ELF-1 (cell line): Measurements from ENCODE around the gene DDR2.
A peak's percentile ranks its signal among the peaks of the same experiment; 100 is the strongest.

Source experiments
- DNase-seq: peaks from one replicate; pipeline ENCODE4 v3.0.0-alpha.2; 2016; ENCODE audit warnings: low read depth, low spot score

DDR2 gene

DNA sequence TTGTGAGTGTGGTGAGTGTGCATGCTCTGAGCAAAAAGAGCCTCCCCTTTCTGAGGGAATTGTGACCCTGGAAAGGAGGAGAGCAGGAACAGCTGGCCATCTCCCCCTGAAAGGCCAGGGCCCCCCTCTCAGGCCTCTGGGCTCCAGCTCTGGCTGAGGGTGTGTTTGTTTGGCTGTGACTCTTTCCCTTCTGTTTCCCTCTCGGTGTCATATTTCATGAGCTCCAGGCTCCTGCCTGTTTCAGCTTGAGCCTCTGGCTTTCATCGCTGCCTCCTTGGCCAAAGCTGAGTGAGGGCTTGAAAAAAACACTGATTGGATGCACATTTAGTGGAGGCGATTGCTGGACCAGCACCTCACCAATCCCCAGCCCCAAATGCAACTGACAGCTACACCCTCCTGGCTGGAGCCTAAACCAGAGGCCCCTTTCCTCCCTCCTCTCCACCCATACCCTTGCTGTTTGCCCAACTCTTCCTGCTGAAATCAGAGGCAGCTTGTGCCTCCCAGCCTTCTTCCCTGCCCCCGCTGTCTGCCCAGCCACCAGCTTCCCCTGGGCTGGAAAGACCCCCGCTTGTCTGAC, 64.1 kb downstream of the DDR2 start:
- DNase-seq, result peak; percentile 97

DNA sequence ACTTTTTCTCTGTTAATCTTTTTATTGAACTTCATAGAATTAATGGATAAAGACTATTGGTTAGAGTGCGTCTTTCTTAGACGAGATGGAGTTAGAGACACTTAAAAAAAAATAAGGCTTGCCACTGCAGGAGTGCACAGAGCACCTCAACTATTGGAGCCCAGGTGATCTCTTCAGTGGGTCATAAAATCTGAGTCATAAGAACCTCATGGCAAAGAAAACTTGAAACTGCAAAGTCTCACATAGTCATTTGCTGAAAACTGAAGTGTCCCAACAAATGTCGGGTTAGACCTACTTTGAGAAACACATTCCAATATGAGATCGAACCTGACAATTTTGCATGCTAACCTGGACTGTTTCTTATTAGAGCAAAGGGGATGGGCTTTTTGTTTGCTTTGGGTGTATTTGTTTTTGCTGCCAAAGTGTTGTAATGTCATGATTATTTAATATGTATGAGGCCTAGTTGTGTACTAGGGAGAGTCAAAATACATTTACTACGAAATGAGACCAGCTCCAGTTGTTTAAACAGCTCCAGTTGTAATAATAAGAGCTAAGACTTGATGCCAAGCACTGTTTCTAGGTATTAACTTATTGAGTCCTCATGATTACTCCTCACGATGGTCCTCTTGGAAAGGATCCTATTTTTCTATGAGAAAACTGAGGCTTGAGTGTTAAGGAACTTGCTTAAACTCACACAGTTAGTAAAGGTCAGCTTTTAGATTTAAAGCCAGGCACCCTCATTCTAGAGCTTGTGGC, 65.1 kb downstream of the DDR2 start:
- no peak for DNase-seq

DNA sequence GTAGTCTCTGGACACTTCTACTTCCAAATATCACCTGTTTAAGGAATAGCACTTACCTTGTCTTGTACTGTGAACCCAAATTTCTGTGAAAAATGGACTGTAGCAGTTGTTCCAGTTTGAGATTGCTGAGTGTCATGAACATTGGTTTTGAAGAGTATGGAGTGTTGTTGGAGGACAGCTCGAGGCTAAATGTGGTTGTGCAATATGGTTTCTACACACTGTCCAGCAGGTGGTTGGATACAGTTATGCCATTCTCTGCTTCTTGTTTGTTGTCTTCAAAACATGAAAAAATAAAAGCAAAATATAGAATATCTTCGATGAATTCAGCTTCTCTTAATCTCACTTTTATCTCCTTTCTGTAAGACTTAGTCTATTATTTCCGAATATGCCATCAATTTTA, 67.1 kb downstream of the DDR2 start:
- DNase-seq, result no peak

DNA sequence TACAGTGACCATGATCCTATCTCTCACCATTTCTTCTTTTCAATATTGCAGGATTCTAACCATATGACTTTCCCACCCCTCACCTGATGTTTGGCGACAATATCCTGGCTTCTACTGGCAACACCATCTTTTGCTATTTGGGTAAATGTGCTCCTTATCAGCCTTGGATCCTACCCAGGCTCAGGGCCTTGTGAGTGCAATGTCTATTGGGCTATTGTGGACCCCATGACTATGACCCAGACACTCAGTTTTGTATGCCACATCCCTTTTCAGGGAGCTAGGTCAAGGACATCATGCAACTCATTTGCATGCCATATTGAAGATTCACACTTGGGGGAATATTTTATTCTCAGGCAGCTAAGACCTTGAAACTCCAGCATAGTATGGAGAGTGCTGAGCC, 67.9 kb downstream of the DDR2 start:
- DNase-seq, result no peak

DNA sequence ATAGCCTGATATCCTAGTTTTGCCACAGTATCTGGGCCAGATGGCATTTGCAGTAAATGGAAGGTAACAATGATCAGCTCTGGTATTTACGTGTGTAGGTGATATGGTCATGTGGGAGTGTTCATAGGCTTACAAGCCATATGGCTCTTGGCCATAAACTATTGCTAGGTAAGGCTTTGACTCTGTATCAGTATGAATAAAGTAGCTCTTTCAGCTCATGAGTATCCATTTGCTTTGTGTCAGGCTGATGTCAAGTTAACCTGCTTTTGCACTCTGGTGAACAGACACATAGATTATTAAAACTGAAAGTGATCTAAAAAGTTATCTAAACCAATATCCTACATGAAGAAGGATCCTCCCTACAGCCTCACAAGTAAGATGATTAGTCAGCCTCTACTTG, 69.0 kb downstream of the DDR2 start:
- DNase-seq, result no peak

DNA sequence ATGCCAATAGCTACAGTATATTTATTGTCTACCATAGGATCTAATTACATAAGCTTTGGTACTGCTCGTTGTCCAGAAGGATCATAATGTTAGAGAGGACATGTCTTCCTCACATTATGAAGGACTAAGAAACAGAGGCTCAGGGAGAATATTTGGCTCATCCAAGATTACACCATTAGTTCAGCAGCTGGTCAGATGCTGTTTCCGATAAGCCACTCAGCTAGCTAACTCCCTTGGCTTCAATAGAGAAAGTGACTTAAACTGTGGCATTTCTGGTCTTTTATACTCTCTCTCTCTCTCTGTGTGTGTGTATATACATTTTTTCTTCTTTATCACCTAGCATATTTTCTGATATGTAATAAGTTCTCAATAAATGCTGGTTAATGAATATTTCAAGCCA, 70.4 kb downstream of the DDR2 start:
- DNase-seq, result no peak

DNA sequence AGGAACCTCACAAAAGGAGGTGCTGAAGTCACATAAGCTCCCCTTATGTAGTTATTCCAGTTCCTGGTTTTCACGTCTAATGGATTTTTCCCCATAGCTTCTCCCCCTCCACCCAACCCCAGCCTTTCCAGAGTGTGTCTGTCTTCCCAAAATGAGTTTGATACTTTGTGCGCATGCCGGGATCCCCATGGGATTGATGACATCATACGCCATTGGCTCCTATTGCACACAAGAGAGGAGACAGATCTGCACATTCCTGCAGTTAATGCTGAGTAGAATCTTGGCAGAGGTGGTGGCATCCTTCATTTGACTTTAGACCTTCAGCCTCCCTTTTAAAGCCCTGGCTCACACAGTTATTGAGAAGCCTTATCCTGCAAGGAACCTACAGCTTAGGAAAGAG, 71.4 kb downstream of the DDR2 start:
- DNase-seq, result no peak

DNA sequence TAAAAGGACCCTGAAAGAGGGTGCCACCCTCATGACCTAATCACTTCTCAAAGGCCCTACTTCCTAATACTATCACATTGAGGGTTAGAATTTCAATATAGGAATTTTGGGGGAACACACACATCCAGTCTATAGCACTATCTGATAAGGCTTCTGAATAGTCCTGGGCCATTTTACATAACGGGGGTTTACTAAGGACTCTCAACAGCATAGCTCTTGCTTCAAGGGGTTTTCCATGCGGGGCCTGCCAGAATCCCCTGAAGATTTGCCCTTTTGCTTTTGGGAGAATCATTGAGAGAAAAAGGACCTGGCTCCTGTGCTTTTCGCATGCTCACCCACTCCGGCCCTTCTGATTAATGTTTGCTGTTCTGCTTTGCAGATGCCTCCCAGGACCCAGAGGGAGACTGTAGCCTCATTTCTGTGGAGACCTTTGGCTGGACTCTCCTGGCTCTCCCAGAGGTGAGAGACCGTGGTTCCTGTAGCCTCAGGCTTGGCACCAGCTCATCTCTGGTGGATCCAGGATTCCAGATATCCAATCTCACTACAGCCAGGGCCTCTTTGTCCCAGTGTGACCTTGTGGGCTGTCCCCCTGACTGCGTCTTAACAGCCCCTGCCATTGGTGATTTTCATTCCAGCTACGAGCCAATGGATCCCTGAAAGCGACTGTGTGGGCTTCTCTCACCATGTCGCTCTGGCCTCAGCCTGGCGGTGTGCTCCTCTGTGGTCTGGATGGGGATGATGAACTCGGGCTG, 72.6 kb downstream of the DDR2 start:
- no peak for DNase-seq

DNA sequence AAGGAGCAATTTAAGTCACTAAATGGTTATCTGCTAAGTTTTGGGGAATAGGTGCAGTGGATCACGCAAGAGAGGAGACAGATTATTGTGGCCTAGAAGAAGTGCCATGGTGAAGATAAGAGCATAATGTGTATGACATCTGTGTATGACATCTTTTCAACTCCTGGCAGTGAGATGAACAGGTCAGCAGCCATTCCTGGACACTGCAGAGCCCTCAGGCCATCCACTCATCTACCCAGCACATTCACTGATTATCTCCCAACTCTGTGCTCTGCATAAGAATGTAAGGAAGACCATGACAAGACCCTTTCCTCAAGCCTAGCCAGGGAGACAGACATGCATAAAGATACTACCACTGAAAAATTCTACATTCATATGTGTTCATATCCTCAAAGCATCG, 73.7 kb downstream of the DDR2 start:
- DNase-seq, result no peak

DNA sequence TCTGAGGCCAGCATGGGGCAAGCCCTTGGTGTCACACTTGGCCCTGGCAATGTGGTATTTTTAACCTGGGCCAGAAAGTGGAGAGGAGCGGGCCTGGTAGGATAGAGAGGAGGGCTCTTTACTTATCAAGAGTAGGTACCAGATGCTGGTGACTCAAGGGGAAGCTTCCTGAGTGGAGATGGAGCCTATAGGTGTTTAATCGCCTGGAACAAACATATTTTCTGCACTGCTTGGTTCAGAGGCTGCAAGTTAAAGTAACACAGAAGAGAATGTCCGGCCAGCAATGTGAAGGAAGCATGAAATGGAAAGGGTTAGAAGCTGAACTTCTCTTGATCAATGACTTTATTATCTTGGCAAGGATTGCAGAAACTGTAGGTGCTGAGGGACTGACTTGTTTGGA, 74.3 kb downstream of the DDR2 start:
- DNase-seq, result no peak

DNA sequence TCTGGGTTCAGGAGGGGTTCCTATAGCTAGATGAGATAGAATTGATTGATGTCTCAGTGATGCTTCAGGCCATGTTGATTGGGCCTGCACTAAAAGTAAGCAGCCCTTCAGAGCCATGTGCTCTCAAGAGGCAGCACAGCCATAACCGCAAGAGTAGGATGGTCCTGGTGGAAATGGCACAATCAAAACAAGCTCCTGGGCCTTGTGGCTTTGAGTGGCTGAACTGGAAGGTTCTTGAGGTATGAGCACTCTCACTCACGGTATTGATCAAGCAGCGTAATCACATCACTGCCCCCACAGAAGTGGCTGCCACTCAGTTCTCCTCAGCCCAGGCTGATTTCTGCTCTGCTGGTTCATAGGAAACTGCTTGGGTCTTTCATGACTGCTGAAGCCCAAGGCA, 76.0 kb downstream of the DDR2 start:
- DNase-seq, result no peak

DNA sequence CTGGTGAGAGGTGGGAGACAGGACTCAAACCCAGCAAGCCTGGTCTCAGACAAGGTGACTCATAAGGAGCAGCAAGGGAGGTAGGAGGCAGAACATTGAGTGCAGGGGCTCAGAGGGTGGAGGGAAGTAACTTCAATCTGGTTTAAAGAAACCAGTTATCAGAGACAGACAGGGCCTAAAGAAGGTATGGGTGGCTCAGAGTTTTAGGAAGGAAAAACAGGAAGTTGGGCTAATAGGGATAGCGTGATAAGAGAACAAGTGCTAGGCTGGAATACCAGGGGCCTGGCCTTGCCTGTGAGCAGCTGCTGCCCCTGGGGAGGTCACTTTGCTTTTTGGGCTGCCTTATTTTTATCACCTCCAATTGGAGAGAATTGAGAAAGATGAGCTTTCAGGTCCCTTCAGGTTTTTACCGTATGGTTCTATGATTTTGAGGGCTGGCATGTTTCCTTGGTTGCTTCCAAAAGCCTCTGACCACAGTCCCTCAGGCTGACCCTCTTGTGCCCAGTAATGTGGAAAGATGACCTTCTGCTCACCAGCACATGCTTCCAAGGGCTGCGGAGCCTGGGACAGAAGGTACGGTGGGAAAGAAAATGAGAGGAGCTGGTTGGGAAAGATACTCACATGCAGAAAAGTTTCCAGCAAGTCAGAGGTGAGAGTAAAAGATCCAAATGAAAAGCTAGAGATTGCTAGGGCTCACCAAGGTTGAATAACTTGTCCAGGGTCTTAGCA, 77.0 kb downstream of the DDR2 start:
- DNase-seq, result no peak

DNA sequence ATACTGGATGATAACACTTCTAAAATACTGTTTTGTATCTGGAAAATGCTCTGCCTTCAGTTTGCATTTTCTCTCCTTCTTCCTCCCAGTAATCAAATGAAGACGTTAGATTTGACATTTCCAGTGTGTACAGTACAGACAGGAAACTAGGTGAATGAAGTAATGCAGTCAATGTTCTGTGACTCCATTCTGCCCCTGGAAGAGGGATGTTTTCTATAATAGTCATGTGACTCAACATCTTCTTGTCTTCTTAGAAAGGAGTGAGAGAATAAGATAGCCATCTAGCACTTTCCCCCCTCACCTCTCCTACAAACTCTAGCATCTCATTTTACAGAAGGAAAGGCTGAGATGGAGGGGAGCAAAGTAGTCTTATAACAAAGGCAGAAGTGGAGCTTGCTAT, 77.6 kb downstream of the DDR2 start:
- DNase-seq, result no peak

DNA sequence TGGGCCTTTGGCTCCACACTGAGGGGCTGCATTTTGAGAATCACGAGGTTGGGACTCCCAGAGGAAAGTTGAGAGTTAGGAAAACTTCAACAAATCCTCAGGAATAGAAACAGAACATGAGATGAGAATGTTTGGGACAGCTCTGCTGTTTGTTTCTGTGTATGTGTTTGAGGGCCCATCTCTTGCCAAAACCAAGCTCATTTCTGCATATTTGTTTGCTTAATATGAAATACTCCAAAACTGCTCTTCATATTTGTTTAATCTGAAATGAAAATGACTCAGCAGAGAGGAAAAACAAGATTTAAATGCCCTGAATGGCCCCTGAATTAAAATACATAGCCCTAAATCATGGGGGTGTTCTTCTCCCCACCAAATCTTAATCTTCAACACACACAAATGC, 78.1 kb downstream of the DDR2 start:
- no peak for DNase-seq

DNA sequence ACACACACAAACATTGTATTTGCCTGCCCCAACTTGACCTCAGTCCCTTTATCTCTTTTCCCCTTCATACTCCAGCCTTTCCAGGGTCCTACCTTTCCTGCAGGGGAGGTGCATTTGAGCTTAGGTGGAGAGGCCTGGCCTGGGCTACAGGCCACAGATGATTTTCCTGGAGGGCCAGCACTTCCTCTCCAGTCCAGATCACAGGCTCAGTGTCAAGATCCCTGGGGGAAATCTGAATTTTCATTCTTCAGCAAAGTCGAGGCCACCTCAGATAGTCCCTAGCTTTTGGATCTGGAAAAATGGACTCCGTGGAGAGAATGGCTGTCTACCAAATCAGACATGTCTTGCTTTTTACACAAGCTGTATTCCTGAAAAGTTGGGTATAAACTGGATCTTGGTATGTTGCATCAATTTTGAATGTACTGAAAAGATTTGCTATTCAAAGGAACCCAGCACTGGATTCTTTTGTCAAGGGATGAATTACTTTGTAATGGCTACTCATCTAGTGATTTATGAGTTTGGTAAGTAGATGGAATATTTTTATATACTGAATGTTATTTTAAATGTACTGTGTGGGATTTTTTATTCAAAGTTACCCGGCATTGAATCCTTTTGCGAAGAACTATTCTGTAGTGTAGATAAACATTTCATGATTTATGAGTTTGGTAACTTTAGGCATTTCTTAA, 78.7 kb downstream of the DDR2 start:
- no peak for DNase-seq

DNA sequence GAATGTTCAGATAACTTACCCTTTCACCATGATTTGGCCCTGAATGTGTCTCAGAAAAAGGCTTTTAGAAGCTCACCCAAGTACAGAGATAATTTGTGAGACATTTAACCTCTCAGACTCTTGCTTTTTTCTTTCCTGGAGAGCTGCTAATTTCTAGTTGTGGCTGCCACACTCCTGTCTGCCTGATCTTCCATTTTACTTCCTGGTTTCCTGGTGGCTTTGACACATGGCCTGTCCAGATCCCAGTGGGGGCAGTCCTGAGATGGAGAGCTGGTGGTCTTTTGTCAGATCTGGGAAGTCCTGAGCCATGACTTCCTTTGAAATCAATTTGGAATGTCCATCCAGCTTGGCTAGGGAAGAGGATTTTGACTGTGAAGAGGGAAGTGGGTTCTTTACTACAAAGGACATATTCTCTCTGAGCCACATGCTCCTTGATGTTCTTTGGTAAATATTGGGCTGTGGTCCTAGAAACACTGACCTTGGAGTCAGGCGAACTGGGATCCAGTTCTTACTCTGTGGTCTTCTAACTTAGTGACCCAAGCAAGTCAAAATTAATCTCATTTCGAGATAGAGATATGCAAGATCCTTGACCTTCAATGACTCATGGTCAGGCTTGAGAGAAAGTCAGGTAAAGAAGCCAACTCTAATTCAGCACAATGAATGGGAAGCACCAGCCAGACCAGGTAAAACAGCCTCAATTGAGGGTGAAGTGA, 80.2 kb downstream of the DDR2 start:
- no peak for DNase-seq

DNA sequence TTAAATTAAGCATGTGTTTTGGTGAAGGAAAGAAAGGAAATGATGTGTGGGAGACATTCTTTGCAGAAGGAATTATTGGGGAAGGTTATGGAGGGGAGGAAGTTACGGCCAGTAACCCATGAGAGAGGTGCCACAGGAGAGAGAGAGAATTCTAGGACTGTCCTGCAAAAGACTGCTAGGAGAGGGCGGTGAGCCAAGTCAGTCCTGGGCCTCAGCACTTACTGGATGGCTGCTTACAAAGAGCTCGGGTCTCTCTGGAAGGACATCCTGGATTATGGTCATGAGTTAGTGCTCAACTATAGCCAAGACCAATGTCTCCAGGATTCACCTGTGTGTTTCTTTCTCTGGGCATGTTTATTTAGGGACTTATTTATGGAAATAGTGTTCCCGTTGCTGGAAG, 83.9 kb downstream of the DDR2 start:
- DNase-seq, result no peak

DNA sequence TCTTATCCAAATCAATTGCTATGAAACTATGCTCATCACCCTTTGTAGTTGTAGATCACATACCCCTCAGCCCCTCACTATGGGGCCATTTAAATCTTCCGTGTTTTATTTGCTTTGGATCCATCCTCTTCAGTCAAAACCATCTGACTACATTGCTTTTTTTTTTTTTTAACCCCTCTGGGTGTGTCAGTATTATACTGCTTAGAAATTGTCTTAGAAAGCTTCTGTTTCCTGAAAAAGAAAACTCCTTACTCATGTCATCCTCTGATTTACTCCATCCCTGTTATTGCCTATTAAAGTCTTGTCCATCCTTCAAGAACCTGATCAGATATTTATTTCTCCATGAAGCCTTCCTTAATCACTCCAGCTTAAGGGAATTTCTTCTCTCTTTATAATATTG, 84.3 kb downstream of the DDR2 start:
- DNase-seq, result no peak

DNA sequence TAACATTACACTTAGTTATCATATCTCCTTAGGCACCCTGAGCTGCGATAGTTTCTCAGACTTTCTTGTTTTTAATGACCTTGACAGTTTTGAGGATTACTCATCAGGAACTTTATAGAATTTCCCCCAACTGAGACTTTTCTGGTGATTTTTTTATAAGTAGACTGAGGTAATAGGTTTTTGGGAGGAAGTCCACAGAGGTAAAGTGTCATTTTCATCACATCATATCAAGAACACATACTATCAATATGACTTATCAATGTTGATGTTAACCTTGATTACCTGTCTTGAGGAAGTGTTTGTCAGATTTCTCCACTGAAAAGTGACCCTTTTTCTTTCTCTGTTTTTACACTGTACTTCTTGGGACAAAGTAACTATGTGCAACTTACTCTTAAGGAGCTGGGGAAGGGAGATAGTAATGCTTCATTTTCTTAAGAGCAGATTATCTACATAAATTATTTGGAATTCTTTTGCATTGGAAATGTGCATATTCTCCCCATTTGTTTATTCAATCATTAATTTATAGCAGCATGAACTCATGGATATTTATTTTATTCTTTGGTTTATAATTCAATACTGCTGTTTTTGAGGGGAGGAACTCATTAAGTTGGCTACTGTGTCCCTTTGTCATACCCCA, 85.4 kb downstream of the DDR2 start:
- DNase-seq, result no peak

DNA sequence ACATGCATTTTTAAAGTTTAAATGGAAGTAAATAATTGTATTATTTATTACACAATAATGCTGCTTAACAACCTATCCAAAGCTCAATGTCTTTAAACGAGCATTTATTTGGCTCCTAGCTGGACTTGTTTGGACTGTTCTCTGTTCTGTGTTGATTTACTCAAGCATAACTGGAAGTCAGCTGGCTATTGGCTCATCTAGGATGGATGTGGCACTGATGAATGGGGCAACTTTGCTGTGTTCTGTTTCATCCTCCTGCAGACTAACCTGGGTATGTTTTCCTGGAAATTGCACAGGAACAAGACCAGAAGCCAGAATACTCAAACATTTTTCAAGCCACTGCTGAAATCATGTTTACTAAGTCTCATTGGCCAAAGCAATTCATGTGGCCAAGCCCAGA, 87.4 kb downstream of the DDR2 start:
- no peak for DNase-seq

DNA sequence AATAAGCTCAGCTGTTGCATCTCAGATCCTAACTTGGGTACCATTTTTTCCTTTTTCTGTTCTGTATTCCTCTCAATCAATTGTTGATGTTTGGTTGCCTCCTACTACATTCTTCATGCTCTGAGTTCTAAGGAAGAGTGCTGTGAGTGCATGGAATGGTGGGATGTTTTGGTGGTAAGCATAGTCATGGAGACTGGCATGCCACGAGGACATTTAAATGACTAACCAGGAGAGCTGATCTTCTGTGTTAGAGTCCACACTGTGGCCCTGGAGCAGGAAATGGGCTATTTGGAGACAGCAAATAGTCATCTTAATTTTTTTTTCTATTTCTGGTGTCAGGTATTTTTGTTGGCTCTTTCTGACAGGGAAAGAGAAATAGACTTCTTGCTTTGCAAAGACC, 88.7 kb downstream of the DDR2 start:
- no peak for DNase-seq
